Thyroid gland (tissue), 4 donors: ENCODE data around the gene ZNF398.

Experiments
- POLR2A ChIP-seq, 2 donors: fragments of 450-650 bp; IDR thresholded peaks; one replicate each; pipeline ENCODE4 v1.6.1; 2017; ENCODE audit warnings: antibody characterized with exemption in 2 of 2, mild to moderate bottlenecking in 2 of 2, moderate library complexity in 1 of 2
- TF ChIP-seq, protein P1 (sequence below), 6 experiments: fragments of 200-600 bp in 3 of 6; fragments of 450-650 bp in 3 of 6; sonication (generic) in 3 of 6; IDR thresholded peaks; one replicate each; pipeline ENCODE4 v1.5.1; 2016 to 2019; ENCODE audit warnings: antibody characterized with exemption in 6 of 6, mild to moderate bottlenecking in 2 of 6, inconsistent platforms in 1 of 6, moderate library complexity in 1 of 6

DNA sequence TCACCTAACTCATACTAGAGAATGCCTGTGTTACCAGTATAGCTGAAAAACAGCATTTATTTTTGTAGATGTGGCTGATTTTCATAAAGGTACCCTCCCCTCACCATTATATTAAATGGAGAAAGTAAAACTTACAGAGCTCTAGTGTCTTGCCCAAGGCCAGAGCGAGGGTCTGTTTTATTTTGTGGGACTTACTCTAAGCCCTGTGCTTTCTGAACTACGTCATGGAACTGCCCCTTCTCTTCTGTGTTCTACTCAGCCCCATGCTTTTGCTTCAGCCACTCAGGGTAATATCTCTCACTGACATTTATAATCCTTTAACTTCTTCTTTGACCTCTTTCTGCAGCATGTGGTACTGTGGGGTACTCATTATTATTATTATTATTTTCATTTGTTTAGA is 46.4 kb upstream of the ZNF398 start:
- TF ChIP-seq, protein P1, sequence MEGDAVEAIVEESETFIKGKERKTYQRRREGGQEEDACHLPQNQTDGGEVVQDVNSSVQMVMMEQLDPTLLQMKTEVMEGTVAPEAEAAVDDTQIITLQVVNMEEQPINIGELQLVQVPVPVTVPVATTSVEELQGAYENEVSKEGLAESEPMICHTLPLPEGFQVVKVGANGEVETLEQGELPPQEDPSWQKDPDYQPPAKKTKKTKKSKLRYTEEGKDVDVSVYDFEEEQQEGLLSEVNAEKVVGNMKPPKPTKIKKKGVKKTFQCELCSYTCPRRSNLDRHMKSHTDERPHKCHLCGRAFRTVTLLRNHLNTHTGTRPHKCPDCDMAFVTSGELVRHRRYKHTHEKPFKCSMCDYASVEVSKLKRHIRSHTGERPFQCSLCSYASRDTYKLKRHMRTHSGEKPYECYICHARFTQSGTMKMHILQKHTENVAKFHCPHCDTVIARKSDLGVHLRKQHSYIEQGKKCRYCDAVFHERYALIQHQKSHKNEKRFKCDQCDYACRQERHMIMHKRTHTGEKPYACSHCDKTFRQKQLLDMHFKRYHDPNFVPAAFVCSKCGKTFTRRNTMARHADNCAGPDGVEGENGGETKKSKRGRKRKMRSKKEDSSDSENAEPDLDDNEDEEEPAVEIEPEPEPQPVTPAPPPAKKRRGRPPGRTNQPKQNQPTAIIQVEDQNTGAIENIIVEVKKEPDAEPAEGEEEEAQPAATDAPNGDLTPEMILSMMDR (IDR thresholded peaks at IDR 0.05), result no peak
- no peak for TF ChIP-seq POLR2A (IDR thresholded peaks at IDR 0.05)
